ENCODE data around the gene CD28. TPM values are rescaled to one million over a fixed set of nuclear protein-coding genes. Genes with fewer than 3 reads are reported as not detected.
A peak's percentile ranks its signal among the peaks of the same experiment; 100 is the strongest.

Gene CD28
- total RNA-seq, 3 donors from 2014 or later: 78.3 to 124 (median 124) TPM

- Mint-ChIP-seq H3K36me3 (ENCODE audit: insufficient read depth) (peaks cover 58% of the 10 kb centered on the region), H3K27me3 (ENCODE audit: low read depth) (no peaks in the 10 kb centered on the region), H3K4me3 (peak overlapping the region; percentile 41), H3K4me1 (ENCODE audit: low read depth) (peaks cover 97% of the 10 kb centered on the region), H3K9me3 (peaks cover 4% of the 10 kb centered on the region)
- DNase-seq (no peak), ATAC-seq (no peak)
Observed at GRCh38 chr2:203715744-203716143, 9.3 kb downstream of the CD28 start.

- Mint-ChIP-seq H3K4me1 (ENCODE audit: low read depth) (peaks cover 97% of the 10 kb centered on the region), H3K36me3 (ENCODE audit: insufficient read depth) (peaks cover 45% of the 10 kb centered on the region)
Observed at GRCh38 chr2:203718087-203718486, 11.6 kb downstream of the CD28 start.

GRCh38 chr2:203719456-203720410, 13.3 kb downstream of the CD28 start:
- H3K4me1 Mint-ChIP-seq (ENCODE audit: low read depth): peaks cover 92% of the 10 kb centered on the region
- DNase-seq: no peak
- peaks cover 8% of the 10 kb centered on the region for H3K9me3 Mint-ChIP-seq
- peak overlapping the region; percentile 48 for H3K4me3 Mint-ChIP-seq
- H3K36me3 Mint-ChIP-seq (ENCODE audit: insufficient read depth): peaks cover 42% of the 10 kb centered on the region
- ATAC-seq: peak; percentile 20 to 27
- H3K27me3 Mint-ChIP-seq (ENCODE audit: low read depth): no peaks in the 10 kb centered on the region

More at GRCh38 chr2:203718087-203718486, 11.6 kb downstream of the CD28 start:
- H3K27me3 Mint-ChIP-seq (ENCODE audit: low read depth): no peaks in the 10 kb centered on the region
- DNase-seq (no peak), ATAC-seq (peak; percentile 49 to 52)
- peaks cover 4% of the 10 kb centered on the region for H3K9me3 Mint-ChIP-seq
- peak overlapping the region; percentile 57 for H3K4me3 Mint-ChIP-seq

- DNase-seq: no peak
- Mint-ChIP-seq H3K4me1 (ENCODE audit: low read depth) (peaks cover 92% of the 10 kb centered on the region), H3K9me3 (peaks cover 8% of the 10 kb centered on the region), H3K36me3 (ENCODE audit: insufficient read depth) (peaks cover 32% of the 10 kb centered on the region), H3K27me3 (ENCODE audit: low read depth) (no peaks in the 10 kb centered on the region), H3K4me3 (peak overlapping the region; percentile 14)
- ATAC-seq: peak; percentile 6
Observed at GRCh38 chr2:203720915-203721672, 14.7 kb downstream of the CD28 start.

GRCh38 chr2:203721781-203722300, 15.4 kb downstream of the CD28 start:
- Mint-ChIP-seq H3K27me3 (ENCODE audit: low read depth) (no peaks in the 10 kb centered on the region), H3K36me3 (ENCODE audit: insufficient read depth) (peaks cover 34% of the 10 kb centered on the region), H3K4me1 (ENCODE audit: low read depth) (peaks cover 91% of the 10 kb centered on the region), H3K9me3 (peaks cover 8% of the 10 kb centered on the region), H3K4me3 (peak overlapping the region; percentile 14)
- DNase-seq (no peak), ATAC-seq (no peak)

DNA sequence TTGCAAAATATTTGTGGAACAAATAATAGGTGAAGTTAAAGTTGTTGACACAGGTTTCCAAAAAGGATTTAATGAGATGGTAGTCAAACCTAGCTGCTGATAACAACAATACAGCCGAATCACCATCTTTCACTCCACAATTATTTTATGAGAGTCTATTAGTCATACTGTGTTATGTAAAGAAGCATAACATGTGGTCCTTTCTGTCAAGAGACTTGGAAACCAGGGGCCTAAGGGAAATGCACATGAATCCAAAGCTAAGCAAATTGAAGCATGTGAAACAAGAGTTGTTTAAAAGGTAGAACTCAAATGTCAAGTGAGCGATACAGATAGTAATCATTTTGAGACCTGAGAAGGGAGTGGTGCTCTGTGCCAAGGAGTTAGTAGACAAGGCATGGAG, 16.0 kb downstream of the CD28 start:
- Mint-ChIP-seq H3K27me3 (ENCODE audit: low read depth) (no peaks in the 10 kb centered on the region), H3K4me3 (peak overlapping the region; percentile 14), H3K36me3 (ENCODE audit: insufficient read depth) (peaks cover 34% of the 10 kb centered on the region)

DNA sequence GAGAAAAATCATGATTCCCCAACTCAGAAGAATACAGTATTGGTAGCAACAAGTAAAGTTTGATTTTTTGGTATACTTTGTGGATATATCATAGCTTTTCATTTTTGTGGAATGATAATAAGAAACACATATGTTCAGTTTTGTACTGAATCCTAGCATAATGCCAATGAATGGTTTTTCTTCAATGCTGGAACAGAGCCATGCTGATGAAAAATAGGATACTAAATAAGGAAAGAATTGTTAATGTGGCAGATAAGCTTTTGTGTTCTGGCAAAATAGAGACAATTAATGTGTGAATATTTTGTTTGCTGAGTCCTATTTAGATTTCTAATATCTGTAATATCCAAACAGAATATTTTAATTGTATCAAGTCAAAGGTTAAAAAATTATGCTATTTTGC, 21.9 kb downstream of the CD28 start:
- Mint-ChIP-seq H3K36me3 (ENCODE audit: insufficient read depth) (peaks cover 58% of the 10 kb centered on the region), H3K4me1 (ENCODE audit: low read depth) (peaks cover 85% of the 10 kb centered on the region), H3K27me3 (ENCODE audit: low read depth) (no peaks in the 10 kb centered on the region), H3K4me3 (no peak overlapping the region), H3K9me3 (peaks cover 3% of the 10 kb centered on the region)
- no peak for ATAC-seq
- no peak for DNase-seq

More for the DNA sequence above, 16.0 kb downstream of the CD28 start:
- peaks cover 8% of the 10 kb centered on the region for H3K9me3 Mint-ChIP-seq
- DNase-seq (no peak), ATAC-seq (peak; percentile 49 to 55)
- peaks cover 89% of the 10 kb centered on the region for H3K4me1 Mint-ChIP-seq (ENCODE audit: low read depth)

- Mint-ChIP-seq H3K27me3 (ENCODE audit: low read depth) (no peaks in the 10 kb centered on the region), H3K4me1 (ENCODE audit: low read depth) (peaks cover 89% of the 10 kb centered on the region), H3K36me3 (ENCODE audit: insufficient read depth) (peaks cover 68% of the 10 kb centered on the region), H3K4me3 (peak overlapping the region; percentile 48), H3K9me3 (no peaks in the 10 kb centered on the region)
- DNase-seq (no peak), ATAC-seq (peak; percentile 55 to 58)
Observed at GRCh38 chr2:203730076-203730729, 23.8 kb downstream of the CD28 start.

- peak overlapping the region; percentile 51 for H3K4me3 Mint-ChIP-seq
- no peaks in the 10 kb centered on the region for H3K27me3 Mint-ChIP-seq (ENCODE audit: low read depth)
- H3K36me3 Mint-ChIP-seq (ENCODE audit: insufficient read depth): peaks cover 75% of the 10 kb centered on the region
- peaks cover 89% of the 10 kb centered on the region for H3K4me1 Mint-ChIP-seq (ENCODE audit: low read depth)
- H3K9me3 Mint-ChIP-seq: no peaks in the 10 kb centered on the region
- DNase-seq (no peak), ATAC-seq (no peak)
Observed at GRCh38 chr2:203730883-203731282, 24.4 kb downstream of the CD28 start.

GRCh38 chr2:203732092-203732952, 25.9 kb downstream of the CD28 start:
- peaks cover 68% of the 10 kb centered on the region for H3K36me3 Mint-ChIP-seq (ENCODE audit: insufficient read depth)
- no peaks in the 10 kb centered on the region for H3K27me3 Mint-ChIP-seq (ENCODE audit: low read depth)
- no peaks in the 10 kb centered on the region for H3K9me3 Mint-ChIP-seq
- DNase-seq (no peak), ATAC-seq (no peak)
- peaks cover 93% of the 10 kb centered on the region for H3K4me1 Mint-ChIP-seq (ENCODE audit: low read depth)
- H3K4me3 Mint-ChIP-seq: peak overlapping the region; percentile 42

DNA sequence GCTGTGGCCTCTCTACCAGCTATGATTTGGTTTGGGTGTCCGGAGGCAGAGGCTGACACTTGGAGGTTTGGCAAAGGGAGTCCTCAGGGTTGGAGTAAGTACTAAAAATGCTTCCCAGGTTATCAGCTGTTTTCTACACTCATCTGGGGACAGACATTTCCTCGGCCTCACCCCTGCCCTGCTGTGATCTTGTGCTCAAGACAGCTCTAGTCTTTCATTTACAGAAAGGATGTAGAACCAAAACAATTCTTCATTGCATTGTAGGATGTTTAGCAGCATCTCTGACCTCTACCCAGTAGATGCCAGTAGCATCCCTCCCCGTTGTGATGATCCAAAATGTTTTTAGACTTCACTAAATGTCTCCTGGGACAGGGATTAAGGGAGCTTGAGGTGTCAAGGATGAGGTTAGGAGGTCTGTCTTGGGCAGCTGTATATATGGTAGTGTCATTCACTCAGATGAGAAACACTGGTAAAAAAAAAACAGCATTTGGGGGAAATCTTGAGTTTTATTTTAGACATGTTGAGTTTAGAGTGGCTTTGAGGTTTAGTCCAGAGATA, 26.6 kb downstream of the CD28 start:
- H3K4me3 Mint-ChIP-seq: peak overlapping the region; percentile 37
- H3K36me3 Mint-ChIP-seq (ENCODE audit: insufficient read depth): peaks cover 66% of the 10 kb centered on the region
- H3K9me3 Mint-ChIP-seq: no peaks in the 10 kb centered on the region
- peaks cover 97% of the 10 kb centered on the region for H3K4me1 Mint-ChIP-seq (ENCODE audit: low read depth)
- H3K27me3 Mint-ChIP-seq (ENCODE audit: low read depth): no peaks in the 10 kb centered on the region
- DNase-seq (no peak), ATAC-seq (no peak)

DNA sequence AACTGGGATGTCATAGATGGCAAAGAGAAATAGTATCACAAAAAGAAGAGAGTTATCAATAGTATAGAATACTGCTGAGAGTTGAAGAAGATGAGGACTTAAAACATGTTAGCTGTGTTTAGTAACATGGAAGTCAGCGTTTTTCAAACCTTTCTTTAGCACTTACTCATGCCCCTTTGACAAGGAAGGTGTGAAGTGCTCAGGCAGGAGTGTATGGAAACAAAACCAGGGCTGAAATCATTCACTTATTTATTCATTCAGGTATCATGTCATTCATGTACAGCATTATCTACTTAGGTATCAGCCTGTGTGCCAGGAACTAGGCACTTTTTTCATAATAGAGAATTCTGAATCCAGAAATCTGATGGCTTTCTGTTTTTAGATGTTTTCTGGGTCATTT, 27.2 kb downstream of the CD28 start:
- no peaks in the 10 kb centered on the region for H3K27me3 Mint-ChIP-seq (ENCODE audit: low read depth)
- H3K9me3 Mint-ChIP-seq: no peaks in the 10 kb centered on the region
- H3K4me3 Mint-ChIP-seq: peak overlapping the region; percentile 61
- DNase-seq: no peak
- H3K4me1 Mint-ChIP-seq (ENCODE audit: low read depth): peaks cover 99% of the 10 kb centered on the region
- peaks cover 66% of the 10 kb centered on the region for H3K36me3 Mint-ChIP-seq (ENCODE audit: insufficient read depth)
- peak; percentile 52 to 56 for ATAC-seq

Measured in activated T-cell treated with anti-CD3 and anti-CD28 coated beads, Interleukin-2, amount 50 U/mL, for 4 hours (primary cell).